Neural progenitor cell (in vitro differentiated cells): ENCODE data around the gene HOOK2.
A peak's percentile ranks its signal among the peaks of the same experiment; 100 is the strongest.

ENCODE experiments used
- EZH2 ChIP-seq: fragments of 200-600 bp; sonication (generic); IDR thresholded peaks from 2 replicates; pipeline ENCODE4 v1.6.1; 2017; ENCODE audit warnings: antibody characterized with exemption, mild to moderate bottlenecking, moderate library complexity
- EZH2phosphoT487 ChIP-seq: fragments of 200-600 bp; sonication (generic); IDR thresholded peaks from 2 replicates; pipeline ENCODE4 v1.6.1; 2017; ENCODE audit warnings: antibody characterized with exemption
- TF ChIP-seq, protein P1 (sequence below): fragments of 200-600 bp; sonication (generic); IDR thresholded peaks from 2 replicates; pipeline ENCODE4 v1.5.1; 2017; ENCODE audit warnings: antibody characterized with exemption, mild to moderate bottlenecking

DNA sequence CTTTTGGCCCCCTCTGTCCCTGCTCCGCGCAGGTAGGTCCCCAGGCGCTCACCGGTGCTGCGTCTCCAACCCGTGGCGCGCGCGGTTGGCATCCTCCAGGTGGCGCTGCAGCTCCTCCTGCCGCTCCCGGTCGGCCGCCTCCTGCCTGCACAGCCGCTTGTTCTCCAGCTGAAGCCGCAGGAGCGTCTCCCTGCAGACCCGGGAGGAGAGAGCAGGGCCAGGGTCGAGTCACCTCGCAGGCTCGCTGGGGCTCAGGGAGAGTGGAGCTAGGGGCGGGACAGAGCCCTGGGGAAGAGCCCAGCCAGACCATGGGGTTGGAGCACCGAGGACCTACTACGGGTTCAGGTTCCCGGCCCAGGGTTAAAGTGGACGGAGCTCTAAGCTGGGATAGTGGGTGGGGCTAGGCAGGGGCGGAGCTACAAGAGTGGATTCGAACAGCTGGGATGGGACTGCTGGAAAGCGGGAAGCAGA lies 9.3 kb downstream of the HOOK2 start:
- TF ChIP-seq, protein P1, sequence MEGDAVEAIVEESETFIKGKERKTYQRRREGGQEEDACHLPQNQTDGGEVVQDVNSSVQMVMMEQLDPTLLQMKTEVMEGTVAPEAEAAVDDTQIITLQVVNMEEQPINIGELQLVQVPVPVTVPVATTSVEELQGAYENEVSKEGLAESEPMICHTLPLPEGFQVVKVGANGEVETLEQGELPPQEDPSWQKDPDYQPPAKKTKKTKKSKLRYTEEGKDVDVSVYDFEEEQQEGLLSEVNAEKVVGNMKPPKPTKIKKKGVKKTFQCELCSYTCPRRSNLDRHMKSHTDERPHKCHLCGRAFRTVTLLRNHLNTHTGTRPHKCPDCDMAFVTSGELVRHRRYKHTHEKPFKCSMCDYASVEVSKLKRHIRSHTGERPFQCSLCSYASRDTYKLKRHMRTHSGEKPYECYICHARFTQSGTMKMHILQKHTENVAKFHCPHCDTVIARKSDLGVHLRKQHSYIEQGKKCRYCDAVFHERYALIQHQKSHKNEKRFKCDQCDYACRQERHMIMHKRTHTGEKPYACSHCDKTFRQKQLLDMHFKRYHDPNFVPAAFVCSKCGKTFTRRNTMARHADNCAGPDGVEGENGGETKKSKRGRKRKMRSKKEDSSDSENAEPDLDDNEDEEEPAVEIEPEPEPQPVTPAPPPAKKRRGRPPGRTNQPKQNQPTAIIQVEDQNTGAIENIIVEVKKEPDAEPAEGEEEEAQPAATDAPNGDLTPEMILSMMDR, result peak; percentile 67
- TF ChIP-seq EZH2 (no peak), EZH2phosphoT487 (no peak)
